ENCODE measurements around the gene DNAJC13.

DNA sequence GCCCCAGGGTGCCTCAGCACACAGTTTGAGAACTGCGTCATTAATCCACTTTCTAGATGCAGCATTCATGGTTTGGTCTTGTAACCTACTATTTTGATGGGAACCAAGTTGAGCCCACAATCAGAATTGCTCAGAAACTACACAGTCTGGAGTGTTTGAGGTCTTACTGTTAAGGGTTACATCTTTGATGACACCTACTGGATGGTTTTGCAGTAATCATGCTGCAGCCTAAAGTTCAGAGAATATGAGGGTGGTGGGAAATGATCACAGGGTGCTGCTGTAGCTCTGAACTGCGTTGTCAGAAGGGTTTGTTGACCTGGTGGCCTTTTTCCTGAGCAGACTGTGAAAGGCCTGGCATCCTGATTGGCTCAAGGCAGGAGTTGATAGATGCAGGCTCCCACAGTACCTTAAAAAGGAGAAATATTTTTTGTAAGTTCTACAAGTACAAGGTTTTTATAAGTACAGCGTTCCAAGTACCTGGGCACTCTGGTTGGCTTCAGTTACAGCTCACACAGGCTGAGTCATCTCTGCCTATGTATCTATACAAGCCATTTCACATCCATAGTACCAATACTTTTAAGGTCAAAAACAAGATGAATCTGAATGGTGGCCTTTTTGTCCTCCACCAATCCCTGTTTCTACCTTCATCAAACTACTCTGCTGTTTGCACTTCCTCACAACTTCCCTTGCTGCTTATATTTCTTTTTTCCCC, 119.3 kb downstream of the DNAJC13 start:
- TF ChIP-seq CTCF (IDR thresholded peaks at IDR 0.05 in 4 of 5, conservative IDR thresholded peaks at IDR 0.05 in 1 of 5) (no peak), POLR2A (IDR thresholded peaks at IDR 0.05) (no peak)

Measured in gastrocnemius medialis (tissue), 4 donors.